Common myeloid progenitor, CD34-positive (primary cell): ENCODE data around the gene MLLT10.

Source experiments
- CTCF ChIA-PET: fragments of 350-600 bp; sonication (Branson Sonifier 250); formaldehyde crosslinking; loops from one replicate; lab custom pipeline; 2021; ENCODE audit warnings: antibody characterized with exemption; lab: Charles Lee
- POLR2A ChIA-PET: fragments of 350-600 bp; sonication (Branson Sonifier 250); formaldehyde crosslinking; loops from one replicate; lab custom pipeline; 2021; ENCODE audit warnings: antibody characterized with exemption; lab: Charles Lee
- DNase-seq, 3 donors: peaks; one replicate each; pipeline versions ENCODE4 v3.0.0 to v3.0.0-alpha.2; 2013
- H3K27ac ChIP-seq, 2 experiments: 1 replicate in 1 of 2; 2 replicates in 1 of 2; pipeline ENCODE4 v1.7.0; 2013; ENCODE audit warnings: inconsistent platforms in 2 of 2, low read length in 2 of 2, mild to moderate bottlenecking in 2 of 2, low read depth in 1 of 2, moderate library complexity in 1 of 2; ENCODE audit not compliant: severe bottlenecking in 2 of 2, insufficient read depth in 1 of 2, poor library complexity in 1 of 2
- H3K27me3 ChIP-seq, 5 experiments: replicated peaks in 2 of 5; 1 replicate in 3 of 5; 2 replicates in 2 of 5; pipeline versions ENCODE4 v1.6.1 to v1.7.0; 2013; ENCODE audit warnings: low read length in 4 of 5, mild to moderate bottlenecking in 2 of 5, moderate library complexity in 2 of 5, inconsistent platforms in 1 of 5; ENCODE audit not compliant: insufficient read depth in 5 of 5, control insufficient read depth in 4 of 5
- H3K36me3 ChIP-seq, 4 experiments: 1 replicate in 2 of 4; 2 replicates in 2 of 4; pipeline versions ENCODE4 v1.6.1 to v1.7.0; 2013; ENCODE audit warnings: low read length in 3 of 4, control low read depth in 1 of 4, mild to moderate bottlenecking in 1 of 4; ENCODE audit not compliant: control insufficient read depth in 4 of 4, insufficient read depth in 4 of 4
- H3K4me1 ChIP-seq, 4 experiments: 1 replicate in 3 of 4; 2 replicates in 1 of 4; pipeline versions ENCODE4 v1.6.1 to v1.7.1; 2013; ENCODE audit warnings: low read length in 3 of 4, mild to moderate bottlenecking in 3 of 4, control low read depth in 1 of 4, inconsistent platforms in 1 of 4, moderate library complexity in 1 of 4; ENCODE audit not compliant: control insufficient read depth in 4 of 4, insufficient read depth in 4 of 4; ENCODE audit errors: control extremely low read depth in 1 of 4
- H3K4me3 ChIP-seq, 7 experiments: 1 replicate in 4 of 7; 2 replicates in 3 of 7; pipeline versions ENCODE4 v1.5.1 to v1.7.0; 2013; ENCODE audit warnings: mild to moderate bottlenecking in 7 of 7, low read length in 6 of 7, moderate library complexity in 6 of 7, inconsistent platforms in 2 of 7, low read depth in 2 of 7, control low read depth in 1 of 7; ENCODE audit not compliant: insufficient read depth in 4 of 7, control insufficient read depth in 1 of 7; ENCODE audit errors: extremely low read depth in 1 of 7
- H3K9me3 ChIP-seq, 5 experiments: 1 replicate in 4 of 5; 2 replicates in 1 of 5; pipeline versions ENCODE4 v1.6.1 to v1.7.1; 2013; ENCODE audit warnings: low read length in 4 of 5, mild to moderate bottlenecking in 2 of 5, inconsistent platforms in 1 of 5, low read depth in 1 of 5, moderate library complexity in 1 of 5; ENCODE audit not compliant: control insufficient read depth in 4 of 5, insufficient read depth in 2 of 5; ENCODE audit errors: control extremely low read depth in 1 of 5
- WGBS: methylation state at CpG from one replicate; pipeline ENCODE4 v1.1.5; 2013; ENCODE audit not compliant: insufficient coverage; 5-methylcytosine and 5-hydroxymethylcytosine counted together

Gene MLLT10

DNA sequence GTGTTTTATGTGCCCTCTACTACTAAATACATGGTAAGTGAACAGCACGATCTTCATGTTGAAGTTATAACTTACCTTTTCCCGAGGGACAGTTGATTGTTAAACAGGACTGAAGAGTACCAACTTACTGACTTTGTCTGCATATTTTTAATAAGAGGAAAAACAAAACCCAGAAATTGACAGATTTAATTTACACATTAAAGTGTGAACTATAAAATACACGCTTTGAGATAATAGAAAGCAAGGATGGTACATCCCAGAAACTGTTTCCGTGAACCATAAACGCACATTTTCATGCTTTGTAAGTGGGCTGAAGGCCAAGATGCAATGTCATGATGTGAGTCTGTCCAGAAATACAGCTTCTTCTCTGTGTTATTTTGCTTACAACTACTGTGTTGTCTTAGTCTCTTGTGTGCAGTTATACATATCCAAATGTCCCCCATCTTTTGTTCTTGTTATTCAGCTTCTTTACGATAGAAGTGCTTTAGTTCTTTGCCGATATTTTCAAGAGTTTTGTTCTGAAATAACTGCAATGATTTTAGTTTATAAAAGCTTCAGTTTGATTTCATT, 190.1 kb downstream of the MLLT10 start:
- peaks cover 12 to 28% (median 20%) of the 10 kb centered on the region in 4 experiments for H3K4me1 ChIP-seq
- no peaks in the 10 kb centered on the region for H3K27me3 ChIP-seq
- no peak overlapping the region for H3K4me3 ChIP-seq
- H3K36me3 ChIP-seq, result peaks cover 9 to 37% (median 12%) of the 10 kb centered on the region in 4 experiments
- no peak overlapping the region for H3K27ac ChIP-seq
- peak in 2 of 3 donors; percentile 34 to 42 for DNase-seq
- CTCF ChIA-PET, result interaction anchor here (1.1 to 3.2 kb wide), 6 partner anchors 8 to 228 kb away, joined by 3 to 14 read pairs (median 8); no protein-coding TSS in a partner anchor
- 100% methylated on average over 1 of the region's 7 CpGs for WGBS
- POLR2A ChIA-PET, result no interaction called here
- H3K9me3 ChIP-seq, result no peaks in the 10 kb centered on the region

DNA sequence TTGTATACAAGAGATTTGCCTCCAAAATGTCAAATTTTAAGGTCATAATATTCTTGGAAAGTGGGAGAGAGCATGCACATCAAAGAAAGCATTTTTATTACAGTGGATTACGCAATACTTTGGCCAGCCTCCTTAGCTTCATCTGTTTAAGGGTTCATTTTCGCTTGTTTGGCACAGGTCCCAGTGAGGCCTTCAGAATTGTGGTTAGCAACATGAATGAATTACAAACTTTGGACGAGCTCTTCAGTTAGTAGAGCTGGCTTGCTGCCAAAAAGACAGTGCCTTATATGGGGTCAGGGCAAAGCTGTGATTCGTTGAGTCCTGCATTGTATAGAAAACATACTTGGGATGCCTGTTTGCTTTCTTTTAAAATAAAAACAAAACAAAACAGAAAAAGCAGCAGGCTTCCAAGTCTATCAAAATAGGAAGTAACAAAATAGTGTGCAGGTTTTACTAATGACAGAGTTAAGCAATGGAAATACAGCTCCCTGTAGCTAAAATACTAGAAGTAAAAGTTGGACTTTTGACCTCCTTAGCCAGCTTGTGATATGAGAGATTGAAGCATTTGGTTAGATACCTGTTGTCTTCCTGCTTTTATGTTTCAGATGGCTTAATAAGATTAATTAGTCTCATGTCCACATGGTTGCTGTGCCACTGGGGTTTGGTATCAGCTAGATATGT, 190.8 kb downstream of the MLLT10 start:
- Histone ChIP-seq H3K9me3 (no peaks in the 10 kb centered on the region), H3K27ac (no peak overlapping the region), H3K36me3 (peaks cover 9 to 35% (median 10%) of the 10 kb centered on the region in 4 experiments), H3K4me1 (peaks cover 12 to 28% (median 20%) of the 10 kb centered on the region in 4 experiments), H3K27me3 (no peaks in the 10 kb centered on the region), H3K4me3 (peak overlapping the region in 1 of 7 experiments; percentile 28)
- ChIA-PET CTCF (interaction anchor here (1.2 to 3.2 kb wide), 4 partner anchors 9 to 229 kb away, joined by 5 to 14 read pairs (median 8); no protein-coding TSS in a partner anchor), POLR2A (no interaction called here)
- peak; percentile 88 to 96 (median 95) for DNase-seq
- 0% methylated on average over 2 of the region's 4 CpGs for WGBS

DNA sequence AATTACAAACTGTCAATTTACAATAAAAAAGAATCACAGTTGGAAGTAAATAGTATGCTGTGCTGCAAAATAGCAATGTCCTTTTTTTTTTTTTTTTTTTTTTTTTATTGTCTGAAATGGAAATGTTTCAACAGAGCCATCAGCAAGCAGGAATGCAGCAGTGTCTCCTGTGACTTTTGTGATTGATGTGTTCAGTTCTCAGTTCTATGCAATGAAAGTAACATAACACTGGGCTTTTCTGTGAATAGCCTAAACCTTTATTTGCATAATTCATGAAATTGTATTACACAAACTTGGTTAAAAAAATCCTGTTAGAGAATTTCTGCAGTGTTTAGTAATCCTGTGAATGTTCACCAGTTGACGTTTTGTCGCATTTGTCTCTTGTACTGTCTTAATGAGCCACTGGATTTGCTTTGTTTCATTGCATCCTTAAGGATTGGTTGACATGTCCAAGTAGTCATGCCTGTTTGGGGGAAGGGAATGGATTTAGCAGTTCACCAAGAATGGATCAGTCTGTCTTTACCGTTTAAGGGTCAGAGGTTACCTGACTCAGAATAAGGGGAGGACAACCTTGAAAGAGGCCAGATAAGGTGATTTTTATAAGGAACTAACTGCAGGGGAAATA, 192.7 kb downstream of the MLLT10 start:
- POLR2A ChIA-PET, result no interaction called here
- no peak overlapping the region for H3K4me3 ChIP-seq
- H3K27ac ChIP-seq, result no peak overlapping the region
- CTCF ChIA-PET, result interaction anchor here (1.6 to 3.2 kb wide), 2 partner anchors 14 to 231 kb away, joined by 3 to 14 read pairs; no protein-coding TSS in a partner anchor
- peaks cover 12 to 28% (median 20%) of the 10 kb centered on the region in 4 experiments for H3K4me1 ChIP-seq
- H3K36me3 ChIP-seq, result peaks cover 8 to 34% (median 13%) of the 10 kb centered on the region in 4 experiments
- H3K9me3 ChIP-seq, result no peaks in the 10 kb centered on the region
- H3K27me3 ChIP-seq, result no peaks in the 10 kb centered on the region
- 100% methylated on average over 3 of the region's 3 CpGs for WGBS
- no peak for DNase-seq

DNA sequence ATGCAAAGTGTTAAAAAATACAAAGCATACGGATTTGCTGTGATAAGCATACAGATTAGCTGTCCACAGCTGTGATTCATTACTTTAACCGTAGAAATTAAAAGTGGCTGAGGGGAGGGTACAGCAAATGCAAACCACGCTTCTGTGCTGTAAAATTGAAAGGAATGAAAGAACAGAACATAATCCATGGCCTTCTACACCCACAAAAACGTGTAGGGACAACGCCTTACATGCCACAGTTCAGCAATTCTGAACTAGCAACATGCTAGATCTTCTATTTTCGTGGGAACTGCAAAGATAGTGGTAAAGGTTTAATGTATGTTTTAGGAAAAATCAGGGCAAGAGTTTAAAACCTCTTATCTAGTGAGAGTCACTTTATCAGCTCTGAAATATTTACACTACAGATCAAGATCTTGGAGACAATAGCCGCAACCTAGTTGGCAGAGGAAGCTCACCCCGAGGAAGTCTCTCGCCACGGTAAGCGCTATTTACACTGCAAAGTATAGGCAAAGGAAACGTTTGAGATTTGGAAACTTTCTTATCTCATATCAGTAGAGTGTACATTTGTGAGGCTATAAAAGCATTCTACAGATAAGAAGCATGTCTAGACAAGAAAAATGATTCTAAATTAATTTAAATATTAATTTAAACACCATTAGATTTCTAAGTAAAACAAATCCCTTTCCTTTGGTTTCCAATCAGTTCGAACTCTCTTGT, 193.6 kb downstream of the MLLT10 start:
- Histone ChIP-seq H3K27me3 (no peaks in the 10 kb centered on the region), H3K4me3 (no peak overlapping the region), H3K36me3 (peaks cover 5 to 35% (median 11%) of the 10 kb centered on the region in 4 experiments), H3K4me1 (peaks cover 12 to 30% (median 20%) of the 10 kb centered on the region in 4 experiments), H3K9me3 (no peaks in the 10 kb centered on the region), H3K27ac (no peak overlapping the region)
- peak in 1 of 3 donors; percentile 27 for DNase-seq
- 30% methylated on average over 2 of the region's 13 CpGs for WGBS
- ChIA-PET CTCF (interaction anchor here (1.6 to 3.2 kb wide), 2 partner anchors 15 to 231 kb away, joined by 3 to 14 read pairs; no protein-coding TSS in a partner anchor), POLR2A (no interaction called here)

DNA sequence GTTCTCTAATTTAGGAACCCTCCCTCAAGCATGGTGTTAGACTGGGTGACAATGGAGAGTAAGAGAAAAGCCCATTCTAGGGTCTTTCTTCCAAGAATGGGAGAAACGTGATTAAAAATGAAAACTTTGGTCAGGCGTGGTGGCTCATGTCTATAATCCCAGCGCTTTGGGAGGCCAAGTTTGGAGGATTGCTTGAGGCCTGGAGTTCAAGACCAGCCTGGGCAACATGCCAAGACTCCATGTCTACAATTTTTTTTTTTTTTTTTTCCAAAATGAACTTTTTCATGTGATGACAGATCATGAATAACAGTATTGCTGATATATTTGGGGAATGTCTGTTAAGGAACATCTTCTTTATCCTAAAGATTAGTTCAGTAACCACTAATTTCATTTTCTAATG, 194.6 kb downstream of the MLLT10 start:
- Histone ChIP-seq H3K27me3 (no peaks in the 10 kb centered on the region), H3K4me3 (no peak overlapping the region), H3K9me3 (no peaks in the 10 kb centered on the region), H3K27ac (no peak overlapping the region), H3K36me3 (peaks cover 5 to 32% (median 14%) of the 10 kb centered on the region in 4 experiments), H3K4me1 (peaks cover 12 to 25% (median 20%) of the 10 kb centered on the region in 4 experiments)
- CTCF ChIA-PET, result interaction anchor here (0.6 to 1.6 kb wide), 2 partner anchors 16 to 745 kb away, joined by 3 read pairs; no protein-coding TSS in a partner anchor
- no peak for DNase-seq
- WGBS, result 94% methylated on average over 3 of the region's 3 CpGs
- POLR2A ChIA-PET, result no interaction called here

DNA sequence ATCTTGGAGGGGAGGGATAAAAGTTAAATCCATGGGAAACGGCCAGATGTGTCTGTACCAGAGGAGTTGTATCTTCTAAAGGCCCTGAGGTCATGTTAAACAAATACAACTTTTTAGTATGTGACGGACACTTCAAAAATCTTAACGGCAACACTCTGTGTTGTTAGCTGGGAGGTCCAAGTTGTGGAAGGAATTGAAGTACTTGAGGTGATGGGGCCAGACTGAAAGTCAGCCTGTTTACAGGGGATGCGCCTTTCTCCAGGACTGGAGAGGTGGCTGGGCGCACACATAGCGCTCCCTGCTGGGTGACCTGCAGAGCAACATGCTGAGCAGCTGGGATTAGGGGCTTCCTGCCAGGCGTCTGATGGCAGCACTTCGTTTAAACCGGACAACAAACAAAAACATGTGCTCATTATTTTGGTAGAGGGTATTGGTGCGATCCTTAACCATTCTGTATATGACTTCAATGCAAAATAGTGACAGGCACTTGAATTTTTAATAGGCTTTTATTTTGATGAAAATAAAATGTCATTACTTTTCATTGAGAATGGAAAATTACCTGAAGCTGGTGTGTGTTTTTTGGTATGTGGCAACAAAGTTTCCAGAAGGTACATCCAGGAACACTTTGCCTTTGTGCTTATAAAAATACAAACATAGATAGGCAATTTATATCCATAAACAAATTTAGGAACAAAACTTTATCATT, 198.2 kb downstream of the MLLT10 start:
- Histone ChIP-seq H3K36me3 (peaks cover 9 to 41% (median 22%) of the 10 kb centered on the region in 4 experiments), H3K4me3 (no peak overlapping the region), H3K27me3 (no peaks in the 10 kb centered on the region), H3K4me1 (peaks cover 10 to 18% (median 14%) of the 10 kb centered on the region in 4 experiments), H3K9me3 (no peaks in the 10 kb centered on the region), H3K27ac (no peak overlapping the region)
- ChIA-PET CTCF (interaction anchor here (0.6 to 6.9 kb wide), 20 partner anchors 7 to 655 kb away, joined by 3 to 72 read pairs (median 4); no protein-coding TSS in a partner anchor), POLR2A (no interaction called here)
- DNase-seq, result peak; percentile 79 to 84 (median 84)
- 42% methylated on average over 8 of the region's 10 CpGs for WGBS
